Activated naive CD4-positive, alpha-beta T cell treated with anti-CD3 and anti-CD28 coated beads, Interleukin-2, amount 50 U/mL, for 24 hours (primary cell): Measurements from ENCODE around the gene HCST.
"Not testable (repeated sequence)": the region's sequence is repeated elsewhere in the genome, so short reads cannot be mapped to it uniquely, and the experiment has no call there.

Source experiments
- H3K27ac Mint-ChIP-seq: one replicate; pipeline ENCODE4 v1.8.0; 2021; ENCODE audit warnings: mild to moderate bottlenecking, mixed read lengths
- H3K27me3 Mint-ChIP-seq: one replicate; pipeline ENCODE4 v1.8.0; 2021; ENCODE audit warnings: mixed read lengths
- H3K36me3 Mint-ChIP-seq: one replicate; pipeline ENCODE4 v1.8.0; 2021; ENCODE audit warnings: mixed read lengths
- H3K4me1 Mint-ChIP-seq: one replicate; pipeline ENCODE4 v1.8.0; 2021; ENCODE audit warnings: mixed read lengths
- H3K4me3 Mint-ChIP-seq: one replicate; pipeline ENCODE4 v1.8.0; 2021; ENCODE audit warnings: mild to moderate bottlenecking, mixed read lengths
- H3K9me3 Mint-ChIP-seq: one replicate; pipeline ENCODE4 v1.8.0; 2021; ENCODE audit warnings: mixed read lengths

HCST gene

DNA sequence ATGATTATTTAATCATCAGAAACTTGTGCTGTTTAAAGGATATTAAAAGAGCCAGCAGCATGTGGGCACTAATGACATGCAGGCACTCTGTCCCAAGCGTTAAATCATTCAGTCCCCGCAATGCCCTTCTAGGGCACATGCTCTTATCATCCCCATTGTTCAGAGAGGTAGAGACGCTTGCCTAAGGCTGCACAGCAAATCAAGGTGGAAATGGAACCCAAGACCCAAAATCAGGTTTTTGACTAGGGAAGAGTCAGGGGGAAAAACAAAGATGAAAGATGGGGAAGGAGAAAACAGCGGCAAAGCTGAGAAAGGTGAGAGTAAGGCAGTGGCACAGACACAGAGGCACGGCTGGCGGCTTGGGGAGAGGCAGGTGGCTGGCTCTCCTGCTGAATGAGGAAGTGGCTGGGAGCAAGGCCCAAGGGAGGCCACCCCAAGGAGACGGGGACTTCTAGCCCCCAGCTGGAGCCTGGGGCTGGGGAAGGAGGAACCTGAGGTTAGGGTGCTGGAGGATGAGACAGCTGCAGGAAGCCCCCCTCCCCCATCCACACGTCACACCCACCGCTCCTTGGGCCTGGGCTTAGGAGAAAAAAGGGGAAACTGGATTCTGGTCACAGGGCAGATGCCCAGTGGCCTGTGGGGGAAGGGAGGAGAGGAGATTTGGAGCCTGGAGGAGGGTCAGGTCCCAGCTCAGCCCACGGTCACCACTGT is 6.8 kb downstream of the HCST start:
- peaks cover 37% of the 10 kb centered on the region for H3K4me1 Mint-ChIP-seq
- peak overlapping the region; percentile 25 for H3K27ac Mint-ChIP-seq
- H3K9me3 Mint-ChIP-seq = no peaks in the 10 kb centered on the region
- peak overlapping the region; percentile 51 for H3K4me3 Mint-ChIP-seq
- no peaks in the 10 kb centered on the region for H3K27me3 Mint-ChIP-seq
- no peaks in the 10 kb centered on the region for H3K36me3 Mint-ChIP-seq

DNA sequence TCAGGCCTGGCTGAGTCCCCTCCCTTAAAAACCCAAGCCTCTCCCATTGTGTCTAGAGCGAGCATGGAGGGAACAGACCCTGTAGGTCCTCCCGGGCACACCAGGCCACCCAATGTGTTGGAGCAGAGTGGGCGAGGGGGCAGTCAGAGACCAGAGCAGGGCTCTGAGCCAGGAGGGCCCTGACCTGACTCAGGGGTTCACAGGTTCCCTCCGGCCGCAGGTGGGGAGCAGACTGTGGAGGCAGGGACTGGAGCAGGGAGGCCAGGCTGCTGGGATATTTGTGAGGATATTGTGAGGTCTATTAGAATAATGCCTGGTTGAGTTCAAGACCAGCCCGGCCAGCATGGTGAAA is 7.3 kb downstream of the HCST start:
- Mint-ChIP-seq H3K4me1 (peaks cover 32% of the 10 kb centered on the region), H3K4me3 (no peak overlapping the region), H3K36me3 (no peaks in the 10 kb centered on the region), H3K9me3 (no peaks in the 10 kb centered on the region), H3K27me3 (no peaks in the 10 kb centered on the region), H3K27ac (no peak overlapping the region)

DNA sequence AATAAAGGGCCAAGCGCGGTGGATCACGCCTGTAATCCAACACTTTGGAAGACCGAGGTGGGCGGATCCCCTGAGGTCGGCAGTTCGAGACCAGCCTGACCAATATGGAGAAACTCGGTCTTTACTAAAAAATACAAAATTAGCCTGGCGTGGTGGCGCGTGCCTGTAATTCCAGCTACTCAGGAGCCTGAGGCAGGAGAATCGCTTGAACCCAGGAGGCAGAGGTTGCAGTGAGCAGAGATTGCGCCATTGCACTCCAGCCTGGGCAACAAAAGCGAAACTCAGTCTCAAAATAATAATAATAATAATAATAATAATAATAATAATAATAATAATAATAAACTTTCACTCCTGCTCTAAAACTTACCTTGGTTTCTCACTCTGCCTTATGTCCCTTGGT is 8.0 kb downstream of the HCST start:
- H3K9me3 Mint-ChIP-seq, H3K4me3 Mint-ChIP-seq, H3K36me3 Mint-ChIP-seq, H3K27me3 Mint-ChIP-seq, H3K27ac Mint-ChIP-seq: not testable (repeated sequence)
- H3K4me1 Mint-ChIP-seq = peaks cover 26% of the 10 kb centered on the region

DNA sequence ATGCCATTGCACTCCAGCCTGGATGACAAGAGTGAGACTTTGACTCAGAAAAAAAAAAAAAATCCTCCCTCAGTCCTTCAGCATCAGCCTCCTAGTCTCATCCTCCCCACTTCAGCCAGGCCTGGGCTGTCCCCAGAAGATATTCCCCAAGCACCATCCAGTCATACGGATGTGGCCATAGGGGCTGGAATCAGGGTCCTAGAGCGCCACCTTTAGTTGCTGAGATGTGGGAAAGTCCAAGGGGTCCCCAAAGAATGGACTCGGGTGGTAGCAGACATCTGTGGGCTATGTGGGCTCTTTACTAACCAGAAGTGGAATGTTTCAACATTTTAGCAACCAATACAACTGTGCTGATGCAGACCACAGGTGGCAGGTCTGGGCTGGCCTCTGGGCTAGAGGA is 8.8 kb downstream of the HCST start:
- H3K4me3 Mint-ChIP-seq = no peak overlapping the region
- H3K36me3 Mint-ChIP-seq = no peaks in the 10 kb centered on the region
- no peaks in the 10 kb centered on the region for H3K27me3 Mint-ChIP-seq
- peak overlapping the region; percentile 70 for H3K27ac Mint-ChIP-seq
- no peaks in the 10 kb centered on the region for H3K9me3 Mint-ChIP-seq
- peaks cover 26% of the 10 kb centered on the region for H3K4me1 Mint-ChIP-seq

DNA sequence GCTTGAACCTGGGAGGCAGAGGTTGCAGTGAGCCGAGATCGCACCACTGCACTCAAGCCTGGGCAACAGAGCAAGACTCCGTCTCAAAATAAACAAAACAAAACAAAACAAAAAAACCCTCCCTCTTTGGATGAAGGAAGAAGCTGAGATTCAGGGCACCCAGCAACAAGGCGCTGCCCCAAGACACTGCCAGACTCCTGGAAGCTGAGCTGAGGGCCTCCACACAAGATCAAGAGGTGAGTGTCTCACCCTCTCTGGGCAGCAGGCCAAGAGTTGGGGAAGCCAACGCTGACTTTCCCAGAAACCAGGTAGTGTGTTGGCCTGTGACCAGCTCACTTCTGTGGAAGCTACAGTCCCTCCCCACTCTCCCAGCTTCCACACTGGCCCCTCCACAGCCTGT is 9.5 kb downstream of the HCST start:
- H3K9me3 Mint-ChIP-seq = no peaks in the 10 kb centered on the region
- H3K27ac Mint-ChIP-seq = no peak overlapping the region
- peaks cover 25% of the 10 kb centered on the region for H3K4me1 Mint-ChIP-seq
- H3K4me3 Mint-ChIP-seq = no peak overlapping the region
- no peaks in the 10 kb centered on the region for H3K36me3 Mint-ChIP-seq
- no peaks in the 10 kb centered on the region for H3K27me3 Mint-ChIP-seq

DNA sequence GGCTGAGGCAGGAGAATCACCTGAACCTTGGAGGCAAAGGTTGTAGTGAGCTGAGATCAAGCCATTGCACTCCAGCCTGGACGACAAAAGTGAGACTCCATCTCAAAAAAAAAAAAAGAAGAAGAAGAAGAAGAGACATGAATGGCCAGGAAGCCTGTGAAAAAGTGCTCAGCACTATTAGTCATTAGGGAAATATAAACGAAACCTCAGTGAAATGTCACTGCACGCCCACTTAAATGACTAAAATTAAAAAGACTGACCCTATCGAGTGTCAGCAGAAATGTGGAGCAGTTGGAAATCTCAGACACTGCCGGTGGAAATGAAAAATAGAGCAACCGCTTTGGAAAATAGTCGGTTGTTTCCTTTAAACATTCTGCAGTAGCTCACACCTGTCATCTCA is 11.3 kb downstream of the HCST start:
- H3K4me1 Mint-ChIP-seq = peaks cover 21% of the 10 kb centered on the region
- no peaks in the 10 kb centered on the region for H3K36me3 Mint-ChIP-seq
- H3K4me3 Mint-ChIP-seq = no peak overlapping the region
- no peaks in the 10 kb centered on the region for H3K27me3 Mint-ChIP-seq
- H3K27ac Mint-ChIP-seq = no peak overlapping the region
- H3K9me3 Mint-ChIP-seq = no peaks in the 10 kb centered on the region

DNA sequence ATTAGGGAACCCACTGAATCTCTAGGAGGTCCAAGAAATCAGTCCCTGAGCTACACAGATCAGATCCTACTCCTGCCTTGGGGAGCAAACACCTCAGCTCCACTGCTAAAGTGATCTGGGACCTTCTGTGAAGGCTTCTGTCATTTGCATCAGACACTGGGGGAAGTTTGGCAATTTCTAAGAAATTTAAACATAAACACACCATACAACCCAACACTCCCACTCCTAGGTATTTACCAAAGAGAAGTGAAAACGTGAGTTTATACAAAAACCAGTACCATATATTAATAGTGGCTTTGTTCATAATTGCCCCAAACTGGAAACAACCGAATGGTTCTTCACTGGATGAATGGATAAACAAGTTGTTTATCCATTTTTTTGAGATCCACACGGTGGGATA is 13.1 kb downstream of the HCST start:
- H3K27ac Mint-ChIP-seq = no peak overlapping the region
- no peaks in the 10 kb centered on the region for H3K9me3 Mint-ChIP-seq

DNA sequence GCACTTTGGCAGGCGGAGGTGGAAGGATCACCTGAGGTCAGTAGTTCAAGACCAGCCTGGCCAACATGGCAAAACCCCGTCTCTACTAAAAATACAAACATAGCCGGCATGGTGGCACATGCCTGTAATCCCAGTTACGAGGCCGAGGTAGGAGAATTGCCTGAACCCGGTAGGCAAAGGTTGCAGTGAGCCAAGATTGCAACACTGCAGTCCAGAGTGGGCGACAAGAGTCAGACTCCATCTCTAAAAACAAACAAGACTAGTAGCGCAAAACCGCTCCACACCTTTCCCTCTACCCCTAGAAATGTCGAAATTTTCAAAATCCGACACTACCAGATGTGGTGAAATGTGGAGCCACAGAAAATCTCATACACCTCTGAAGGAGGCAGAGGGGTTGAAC is 17.0 kb downstream of the HCST start:
- Mint-ChIP-seq H3K36me3 (no peaks in the 10 kb centered on the region), H3K27me3 (no peaks in the 10 kb centered on the region), H3K4me3 (no peak overlapping the region), H3K4me1 (no peaks in the 10 kb centered on the region), H3K27ac (no peak overlapping the region), H3K9me3 (no peaks in the 10 kb centered on the region)

More for the DNA sequence above, 13.1 kb downstream of the HCST start:
- H3K4me3 Mint-ChIP-seq = no peak overlapping the region
- H3K36me3 Mint-ChIP-seq = no peaks in the 10 kb centered on the region
- H3K27me3 Mint-ChIP-seq = no peaks in the 10 kb centered on the region
- H3K4me1 Mint-ChIP-seq = peaks cover 11% of the 10 kb centered on the region

DNA sequence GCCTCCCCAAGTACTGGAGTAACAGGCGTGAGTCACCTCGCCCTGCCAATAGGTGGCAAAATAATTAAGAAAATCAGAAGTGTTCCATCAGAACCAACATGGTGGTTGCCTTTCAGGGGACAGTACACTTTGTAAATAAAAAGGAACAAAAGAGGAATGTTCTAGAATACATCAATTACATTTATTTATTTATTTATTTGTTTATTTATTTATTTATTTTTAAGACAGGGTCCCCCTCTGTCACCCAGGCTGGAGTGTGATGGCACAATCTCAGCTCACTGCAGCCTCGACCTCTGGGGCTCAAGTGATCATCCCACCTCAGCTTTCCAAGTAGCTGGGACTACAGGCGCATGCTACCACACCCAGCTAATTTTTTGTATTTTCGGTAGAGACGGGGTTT is 18.7 kb downstream of the HCST start:
- Mint-ChIP-seq H3K9me3 (peaks cover 8% of the 10 kb centered on the region), H3K27me3 (no peaks in the 10 kb centered on the region), H3K4me1 (no peaks in the 10 kb centered on the region), H3K27ac (no peak overlapping the region), H3K36me3 (peaks cover 3% of the 10 kb centered on the region), H3K4me3 (no peak overlapping the region)

DNA sequence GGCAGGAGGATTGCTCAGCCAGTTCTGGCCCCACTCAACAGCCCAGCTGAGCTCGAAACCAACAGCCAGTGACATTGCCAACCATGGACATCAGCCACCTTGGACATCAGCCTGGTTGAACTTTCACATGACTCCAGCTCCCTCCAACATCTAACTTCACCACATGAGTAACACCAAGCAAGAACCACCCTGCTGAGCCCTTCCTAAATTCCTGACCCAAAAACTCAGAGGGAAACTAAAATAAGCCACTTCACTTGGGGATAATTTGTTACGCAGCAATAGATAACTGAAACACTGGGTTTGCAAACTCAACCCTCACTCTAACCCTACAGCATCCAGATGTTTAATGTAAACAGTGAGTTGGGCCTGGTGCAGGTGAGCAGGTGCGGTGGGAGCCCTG is 23.2 kb downstream of the HCST start:
- Mint-ChIP-seq H3K27ac (no peak overlapping the region), H3K4me1 (peaks cover 21% of the 10 kb centered on the region), H3K9me3 (peaks cover 10% of the 10 kb centered on the region), H3K36me3 (peaks cover 4% of the 10 kb centered on the region), H3K4me3 (no peak overlapping the region), H3K27me3 (no peaks in the 10 kb centered on the region)

DNA sequence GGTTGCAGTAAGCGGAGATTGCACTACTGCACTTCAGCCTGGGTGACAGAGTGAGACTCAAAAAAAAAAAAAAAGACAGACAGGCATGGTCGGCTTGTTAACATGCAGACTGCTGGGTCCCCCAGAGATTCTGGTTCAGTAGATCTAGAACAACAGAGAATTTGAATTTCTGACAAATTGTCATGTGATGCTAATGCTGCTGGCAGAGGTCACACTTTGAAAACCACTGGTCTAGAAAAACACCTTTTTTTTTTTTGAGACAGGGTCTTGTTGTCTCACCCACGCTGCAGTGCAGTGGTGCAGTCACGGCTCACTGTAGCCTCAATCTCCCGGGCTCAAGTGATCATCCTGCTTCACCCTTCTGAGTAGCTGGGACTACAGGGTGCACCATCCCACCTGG is 26.2 kb downstream of the HCST start:
- H3K9me3 Mint-ChIP-seq = peaks cover 10% of the 10 kb centered on the region
- H3K27ac Mint-ChIP-seq = no peak overlapping the region
- H3K4me3 Mint-ChIP-seq = no peak overlapping the region
- H3K27me3 Mint-ChIP-seq = no peaks in the 10 kb centered on the region
- H3K36me3 Mint-ChIP-seq = peaks cover 4% of the 10 kb centered on the region
- H3K4me1 Mint-ChIP-seq = peaks cover 32% of the 10 kb centered on the region

DNA sequence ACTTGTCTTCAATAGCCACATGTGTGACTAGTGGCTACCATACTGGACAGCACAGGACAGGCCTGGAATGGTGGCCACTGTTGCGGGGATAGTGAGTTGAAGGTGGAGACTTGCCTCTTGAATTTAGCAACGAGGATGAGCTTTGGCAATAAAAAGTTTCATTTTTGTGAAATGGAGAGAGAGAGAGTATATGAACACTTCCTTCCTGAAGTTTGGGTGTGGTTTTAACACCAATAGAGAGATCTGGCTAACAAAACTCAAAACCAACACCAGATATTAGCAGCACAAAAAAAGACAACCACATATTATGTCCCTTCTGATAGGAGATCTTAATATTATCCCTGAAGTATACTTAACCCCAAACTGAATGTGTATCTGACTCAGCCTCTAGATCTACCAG is 27.5 kb downstream of the HCST start:
- Mint-ChIP-seq H3K36me3 (peaks cover 4% of the 10 kb centered on the region), H3K27ac (peak overlapping the region; percentile 87), H3K4me1 (peaks cover 32% of the 10 kb centered on the region), H3K4me3 (peak overlapping the region; percentile 55), H3K27me3 (no peaks in the 10 kb centered on the region), H3K9me3 (peaks cover 10% of the 10 kb centered on the region)

DNA sequence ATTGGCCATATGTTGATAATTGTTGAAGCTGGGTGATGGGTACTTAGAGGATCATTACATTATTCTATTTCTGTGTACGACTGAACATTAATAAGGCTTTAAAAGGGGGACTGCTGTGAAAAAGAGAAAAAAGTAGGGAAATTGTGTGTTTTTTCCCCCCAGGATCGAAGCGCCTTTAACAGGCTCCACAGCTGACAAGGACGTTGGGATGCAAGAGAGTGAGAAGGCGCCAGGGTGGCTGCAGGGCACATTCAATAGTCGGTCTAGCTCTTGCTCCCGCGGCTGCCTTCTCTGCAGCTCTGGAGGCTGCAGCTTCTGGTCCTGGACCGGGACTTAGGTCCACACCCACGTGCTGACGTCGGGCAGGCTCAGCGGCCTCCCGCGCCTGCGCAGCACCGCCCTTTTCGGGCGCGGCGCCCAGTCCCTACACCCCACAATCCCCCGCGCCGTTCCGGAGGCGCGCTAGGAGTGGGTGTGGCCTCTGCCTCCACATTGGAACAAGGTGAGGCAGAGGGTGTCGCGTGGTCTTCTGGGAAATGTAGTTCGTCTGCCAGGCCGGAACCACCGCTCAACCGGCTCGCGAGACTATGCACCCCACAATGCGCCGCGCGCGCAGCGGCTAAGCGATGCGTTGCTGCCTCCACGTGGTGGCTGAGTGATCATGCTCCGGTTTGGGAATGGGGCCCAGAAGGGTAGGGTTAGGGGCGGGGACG is 29.0 kb downstream of the HCST start:
- Mint-ChIP-seq H3K9me3 (no peaks in the 10 kb centered on the region), H3K27me3 (no peaks in the 10 kb centered on the region), H3K27ac (peak overlapping the region; percentile 89), H3K36me3 (no peaks in the 10 kb centered on the region), H3K4me1 (peaks cover 38% of the 10 kb centered on the region), H3K4me3 (peak overlapping the region; percentile 89)

DNA sequence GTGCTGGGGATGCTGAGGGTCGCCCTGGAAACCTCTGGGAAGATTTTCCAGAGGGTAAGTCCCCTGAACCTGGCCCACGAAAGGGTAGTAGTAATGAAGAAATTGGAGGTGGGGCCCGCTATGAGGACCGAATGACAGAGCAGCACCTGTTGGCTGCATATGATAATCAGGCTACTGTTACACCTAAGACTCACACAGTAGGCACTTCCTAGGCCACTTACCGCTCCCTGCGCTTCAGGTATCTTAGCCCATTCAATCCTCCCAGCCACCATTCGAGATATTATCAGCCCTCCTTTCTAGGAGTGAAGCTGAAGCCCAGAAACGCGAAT is 29.5 kb downstream of the HCST start:
- no peaks in the 10 kb centered on the region for H3K9me3 Mint-ChIP-seq
- H3K4me3 Mint-ChIP-seq = peak overlapping the region; percentile 57
- H3K36me3 Mint-ChIP-seq = no peaks in the 10 kb centered on the region
- H3K27me3 Mint-ChIP-seq = no peaks in the 10 kb centered on the region
- H3K27ac Mint-ChIP-seq = no peak overlapping the region
- peaks cover 35% of the 10 kb centered on the region for H3K4me1 Mint-ChIP-seq

DNA sequence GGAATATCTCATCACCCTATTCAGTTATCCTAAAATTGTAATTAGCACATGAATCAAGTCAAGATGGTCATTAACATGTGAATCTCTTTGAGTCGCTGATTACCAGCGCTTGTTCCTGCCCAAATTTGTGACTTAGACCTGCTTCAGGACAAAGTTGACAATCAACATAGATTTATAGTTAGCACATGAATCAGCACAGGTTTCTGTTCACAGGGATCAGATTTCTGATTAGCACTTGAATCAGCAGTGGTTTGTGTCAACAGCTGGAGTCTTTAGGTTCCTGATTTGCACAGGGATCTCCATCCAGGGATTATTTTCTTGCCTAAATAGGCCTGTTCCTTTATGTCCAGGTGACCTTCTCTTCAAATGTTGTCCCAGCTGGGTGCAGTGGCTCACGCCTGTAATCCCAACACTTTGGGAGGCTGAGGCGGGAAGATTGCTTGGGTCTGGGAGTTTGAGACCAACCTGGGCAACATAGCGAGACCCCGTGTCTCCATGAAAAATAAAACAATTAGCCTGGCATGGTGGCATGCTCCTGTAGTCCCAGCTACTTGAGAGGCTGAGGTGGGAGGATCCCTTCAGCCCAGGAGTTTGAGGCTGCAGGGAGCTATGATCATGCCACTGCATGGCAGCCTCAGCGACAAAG is 30.1 kb downstream of the HCST start:
- no peak overlapping the region for H3K27ac Mint-ChIP-seq
- H3K9me3 Mint-ChIP-seq = no peaks in the 10 kb centered on the region

DNA sequence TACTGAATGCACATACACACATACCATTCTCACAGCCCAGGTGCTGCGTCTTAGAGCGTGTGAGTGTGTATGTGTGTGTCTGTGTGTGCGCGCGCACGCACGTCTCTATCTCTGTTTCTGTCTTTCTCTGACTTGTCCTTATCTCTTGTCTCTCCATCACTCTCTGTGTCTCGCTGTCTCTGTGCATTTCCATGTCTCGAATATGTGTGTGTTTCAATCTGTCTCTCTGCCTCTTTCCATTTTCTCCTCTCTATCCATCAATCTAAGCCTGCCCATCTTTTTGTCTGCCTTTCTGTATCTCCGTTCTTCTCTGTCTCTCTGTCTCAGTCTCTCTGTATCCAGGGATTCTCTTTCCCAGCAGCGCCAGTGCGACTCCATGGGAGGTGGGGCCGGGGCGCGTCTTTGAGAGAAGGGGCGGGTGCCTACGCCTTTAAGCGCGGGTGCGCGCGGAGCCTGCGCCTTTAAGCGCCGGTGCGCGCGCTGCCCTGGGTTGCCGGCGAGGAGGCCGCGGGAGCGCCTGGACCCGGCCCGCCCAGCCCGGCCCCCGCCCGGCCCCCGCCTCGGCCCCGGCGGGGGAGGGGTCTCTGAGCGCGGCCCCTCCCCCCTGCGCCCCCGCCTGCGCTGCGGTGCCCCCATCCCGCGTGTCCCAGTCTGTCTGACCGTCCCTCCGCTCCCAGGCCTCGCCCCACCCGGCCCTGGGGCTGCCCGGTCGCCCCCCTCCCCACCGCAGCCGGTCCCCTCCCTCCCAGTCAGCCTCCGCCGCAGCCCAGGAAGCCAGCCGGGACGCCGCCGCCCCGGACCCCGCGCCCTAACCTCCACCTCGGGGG is 33.8 kb downstream of the HCST start, which contains the start of gene LRFN3:
TSS of gene LRFN3 (plus strand) at position 464 of the 827 bp plus-strand sequence. CDS start 3,052 bp downstream, outside the sequence.
- Mint-ChIP-seq H3K4me3 (peak within 1 kb of the TSS; percentile 90), H3K4me1 (peaks cover 32% of the 10 kb centered on the region), H3K9me3 (no peaks in the 10 kb centered on the region), H3K27ac (peak within 1 kb of the TSS; percentile 67), H3K27me3 (no peaks in the 10 kb centered on the region), H3K36me3 (peaks cover 7% of the 10 kb centered on the region)

More for the DNA sequence above, 30.1 kb downstream of the HCST start:
- H3K27me3 Mint-ChIP-seq = no peaks in the 10 kb centered on the region
- no peak overlapping the region for H3K4me3 Mint-ChIP-seq
- peaks cover 35% of the 10 kb centered on the region for H3K4me1 Mint-ChIP-seq
- H3K36me3 Mint-ChIP-seq = no peaks in the 10 kb centered on the region
